ENCODE measurements around the gene ADGRL3.

GRCh38 chr4:61220556-61220955, 20.4 kb downstream of the ADGRL3 start:
- TF ChIP-seq POU6F1 (CRISPR knock-in tag; IDR thresholded peaks at IDR 0.05; ENCODE audit: borderline replicate concordance, low read depth) (no peak), ZC3H10 (CRISPR knock-in tag; IDR thresholded peaks at IDR 0.05) (no peak), ZNF565 (CRISPR knock-in tag; conservative IDR thresholded peaks at IDR 0.05; ENCODE audit: low read depth) (no peak), ESRRG (CRISPR knock-in tag; IDR thresholded peaks at IDR 0.05) (no peak), ARNTL (CRISPR knock-in tag; IDR thresholded peaks at IDR 0.05; ENCODE audit: borderline replicate concordance, low read depth) (no peak), TSHZ2 (CRISPR knock-in tag; IDR thresholded peaks at IDR 0.05) (no peak), OSR1 (CRISPR knock-in tag; IDR thresholded peaks at IDR 0.05) (no peak), ZNF8 (CRISPR knock-in tag; IDR thresholded peaks at IDR 0.05) (no peak), CREB5 (CRISPR knock-in tag; IDR thresholded peaks at IDR 0.05; ENCODE audit: low read depth) (no peak), PATZ1 (CRISPR knock-in tag; IDR thresholded peaks at IDR 0.05; ENCODE audit: borderline replicate concordance) (no peak), ZFP3 (CRISPR knock-in tag; IDR thresholded peaks at IDR 0.05) (no peak), ZFP30 (CRISPR knock-in tag; IDR thresholded peaks at IDR 0.05) (no peak)
